ENCODE data around the gene DHODH.

GRCh38 chr16:72025404-72026114 lies 17.0 kb downstream of the DHODH start:
- no peak for TF ChIP-seq CTCF (IDR thresholded peaks at IDR 0.05; ENCODE audit: low read length)
- no peak for TF ChIP-seq EZH2 (IDR thresholded peaks at IDR 0.05; ENCODE audit: borderline replicate concordance, low read length)

Measured in OCI-LY1 (cell line).